ENCODE measurements around the gene SPAG9.
"Not testable (repeated sequence)": the region's sequence is repeated elsewhere in the genome, so short reads cannot be mapped to it uniquely, and the experiment has no call there.

SPAG9 gene

DNA sequence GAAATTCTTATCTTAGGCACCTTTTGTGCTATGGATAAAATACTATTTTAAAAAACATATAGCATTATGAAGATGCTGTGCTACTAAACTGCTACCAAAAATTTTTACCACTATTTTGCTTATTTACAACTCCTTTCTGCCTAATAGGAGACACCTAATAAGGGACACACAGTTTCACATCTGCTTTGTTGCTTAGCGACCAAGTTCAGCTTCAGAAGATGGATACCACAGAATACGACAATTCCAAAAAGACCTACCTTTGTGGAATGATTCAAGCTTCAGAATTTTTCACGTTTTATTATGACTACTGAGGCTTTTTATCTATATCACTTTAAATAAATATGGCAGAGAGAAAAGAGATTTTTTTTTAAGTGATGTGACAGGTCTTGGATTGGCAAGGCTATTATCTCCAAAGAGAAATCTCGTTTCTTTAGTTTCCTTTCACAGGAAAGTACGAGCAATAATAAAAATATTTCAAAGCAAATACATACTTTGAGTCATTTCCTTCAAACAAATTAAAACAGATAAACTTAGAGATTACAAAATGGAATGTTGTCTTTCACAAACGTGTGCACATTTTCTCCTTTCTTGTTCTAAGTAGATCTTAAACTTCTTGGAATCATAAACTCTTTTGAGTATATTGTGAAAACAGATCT, 35.4 kb downstream of the SPAG9 start:
- no peak for DNase-seq

DNA sequence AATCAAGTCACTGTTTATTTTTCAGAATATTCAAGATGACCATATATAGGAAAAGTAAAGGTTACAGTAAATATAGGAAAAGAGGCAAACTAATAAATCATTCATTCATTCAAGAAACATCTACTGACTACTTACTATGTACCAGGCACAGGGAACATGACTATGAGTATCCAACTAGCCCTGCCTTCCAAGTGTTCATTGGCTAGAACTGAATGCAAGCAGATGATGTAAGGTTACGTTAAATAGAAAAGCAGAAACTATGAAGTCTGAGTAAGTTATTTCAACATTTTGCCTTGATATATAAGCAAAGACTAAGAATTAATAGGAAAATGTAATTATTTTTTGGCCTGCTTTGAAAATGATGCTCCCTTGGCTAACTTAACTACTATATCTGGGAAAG, 36.7 kb downstream of the SPAG9 start:
- DNase-seq: no peak

GRCh38 chr17:51083364-51083763, 37.3 kb downstream of the SPAG9 start:
- DNase-seq: not testable (repeated sequence)

DNA sequence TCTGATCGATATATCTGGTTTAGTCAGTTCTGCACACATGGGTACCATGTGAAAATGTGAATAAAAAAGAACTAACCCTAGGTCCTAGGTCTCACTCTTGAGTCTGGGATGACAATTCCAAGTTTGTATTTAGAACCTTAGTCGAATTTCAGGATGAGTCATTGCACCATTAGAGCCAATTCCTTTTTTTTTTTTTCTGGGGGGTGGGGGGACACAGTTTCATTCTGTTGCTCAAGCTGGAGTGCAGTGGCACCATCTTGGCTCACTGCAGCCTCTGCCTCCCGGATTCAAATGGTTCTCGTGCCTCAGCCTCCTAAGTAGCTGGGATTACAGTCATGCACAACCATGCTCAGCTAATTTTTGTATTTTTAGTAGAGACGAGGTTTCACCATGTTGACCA, 41.6 kb downstream of the SPAG9 start:
- DNase-seq: no peak

- DNase-seq: no peak
Observed at GRCh38 chr17:51078009-51078592, 42.6 kb downstream of the SPAG9 start.

- no peak for DNase-seq
Observed at GRCh38 chr17:51076821-51077220, 43.8 kb downstream of the SPAG9 start.

GRCh38 chr17:51071556-51071955, 49.1 kb downstream of the SPAG9 start:
- DNase-seq: no peak

DNA sequence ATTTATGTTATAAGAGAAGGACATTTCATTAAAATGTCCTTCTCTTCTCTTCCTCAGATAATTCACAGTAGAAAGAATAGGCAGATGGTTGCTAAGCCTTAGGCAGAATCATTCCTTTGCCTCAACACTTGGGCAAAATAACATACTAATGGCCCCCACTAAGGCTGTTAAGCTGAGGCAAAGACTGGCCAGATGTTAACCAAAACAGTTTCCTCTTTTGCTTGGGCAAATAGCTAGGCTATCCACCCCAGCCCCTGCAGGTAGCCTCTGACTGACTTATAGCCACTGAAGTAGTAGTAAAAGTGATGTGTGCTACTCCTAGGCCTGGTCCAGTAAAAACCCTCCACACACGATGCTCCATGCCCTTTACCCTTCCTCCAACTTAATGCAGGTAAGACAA, 55.2 kb downstream of the SPAG9 start:
- DNase-seq: no peak

- DNase-seq: no peak
Observed at GRCh38 chr17:51064061-51064735, 56.5 kb downstream of the SPAG9 start.

GRCh38 chr17:51060396-51060795, 60.3 kb downstream of the SPAG9 start:
- no peak for DNase-seq

- no peak for DNase-seq
Observed at GRCh38 chr17:51059781-51060180, 60.9 kb downstream of the SPAG9 start.

- no peak for DNase-seq
Observed at GRCh38 chr17:51057534-51057933, 63.1 kb downstream of the SPAG9 start.

DNA sequence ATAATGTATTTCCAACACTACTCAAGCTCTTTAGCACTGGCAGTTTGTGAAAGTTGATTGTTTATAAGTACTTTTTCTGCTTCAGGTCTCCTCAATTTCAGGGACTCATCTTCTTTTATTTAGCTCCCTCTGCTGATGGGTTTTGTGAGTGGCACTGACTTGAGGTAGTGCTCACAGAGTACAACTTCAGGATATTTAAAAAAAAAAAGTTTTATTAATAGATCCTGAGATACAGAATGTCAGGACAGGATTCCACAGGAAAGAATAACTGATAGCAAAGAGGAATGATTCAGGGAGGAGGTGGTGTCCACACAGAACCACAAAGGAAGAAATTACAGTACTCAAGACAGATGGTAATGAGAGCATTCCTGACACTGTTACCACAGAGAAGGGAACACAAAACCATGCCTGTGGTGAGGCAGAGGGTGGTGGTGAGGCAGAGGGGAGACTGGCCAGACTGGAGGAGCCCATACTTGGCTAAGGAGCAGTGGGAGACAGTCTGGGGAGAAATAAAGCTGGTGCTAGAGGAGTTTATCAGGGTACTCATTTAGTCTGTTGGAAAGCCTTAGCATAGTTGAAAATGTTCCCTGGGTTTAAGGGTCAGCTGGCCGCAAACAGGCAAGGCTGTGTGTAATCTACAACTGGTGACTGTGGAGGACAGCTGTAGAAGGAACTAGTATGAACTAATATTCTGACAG, 63.7 kb downstream of the SPAG9 start:
- peak in 2 of 5 donors; percentile 13 to 36 for DNase-seq

- DNase-seq: no peak
Observed at GRCh38 chr17:51054748-51055147, 65.9 kb downstream of the SPAG9 start.

- DNase-seq: no peak
Observed at GRCh38 chr17:51052235-51052634, 68.4 kb downstream of the SPAG9 start.

DNA sequence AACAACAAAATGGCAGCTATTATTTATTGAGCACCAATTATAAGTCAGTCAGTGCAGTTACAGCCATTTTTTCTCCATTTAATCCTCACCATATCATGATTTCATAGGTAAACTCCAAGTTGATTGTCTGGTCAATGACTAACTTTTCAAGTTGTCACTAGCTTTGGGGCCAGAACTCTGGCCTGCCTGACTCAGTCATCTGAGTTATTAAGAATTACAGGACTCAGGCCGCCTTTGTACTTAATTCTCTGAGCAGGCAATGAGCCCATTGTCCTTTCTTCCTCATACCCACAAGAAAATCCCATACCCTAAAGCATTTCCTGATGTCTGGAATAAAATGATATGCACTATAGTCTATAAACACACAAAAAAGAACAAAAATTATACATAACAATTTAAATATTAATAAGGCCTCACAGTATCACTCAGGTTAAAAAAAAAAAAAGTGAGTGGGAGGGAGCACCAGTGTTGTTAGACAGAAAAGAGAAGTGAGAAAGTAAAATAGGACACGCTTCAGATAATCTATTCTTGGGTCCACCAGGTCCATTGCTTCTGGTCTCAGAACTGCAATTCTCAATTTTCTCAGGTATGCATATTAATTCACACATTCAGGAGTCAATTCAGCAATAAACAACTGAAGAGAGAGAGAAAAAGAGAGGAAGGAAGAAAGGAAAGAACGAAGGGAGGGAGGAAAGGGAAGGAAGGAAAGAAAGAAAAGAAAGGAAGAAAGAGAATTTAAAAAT, 70.2 kb downstream of the SPAG9 start:
- no peak for DNase-seq

DNA sequence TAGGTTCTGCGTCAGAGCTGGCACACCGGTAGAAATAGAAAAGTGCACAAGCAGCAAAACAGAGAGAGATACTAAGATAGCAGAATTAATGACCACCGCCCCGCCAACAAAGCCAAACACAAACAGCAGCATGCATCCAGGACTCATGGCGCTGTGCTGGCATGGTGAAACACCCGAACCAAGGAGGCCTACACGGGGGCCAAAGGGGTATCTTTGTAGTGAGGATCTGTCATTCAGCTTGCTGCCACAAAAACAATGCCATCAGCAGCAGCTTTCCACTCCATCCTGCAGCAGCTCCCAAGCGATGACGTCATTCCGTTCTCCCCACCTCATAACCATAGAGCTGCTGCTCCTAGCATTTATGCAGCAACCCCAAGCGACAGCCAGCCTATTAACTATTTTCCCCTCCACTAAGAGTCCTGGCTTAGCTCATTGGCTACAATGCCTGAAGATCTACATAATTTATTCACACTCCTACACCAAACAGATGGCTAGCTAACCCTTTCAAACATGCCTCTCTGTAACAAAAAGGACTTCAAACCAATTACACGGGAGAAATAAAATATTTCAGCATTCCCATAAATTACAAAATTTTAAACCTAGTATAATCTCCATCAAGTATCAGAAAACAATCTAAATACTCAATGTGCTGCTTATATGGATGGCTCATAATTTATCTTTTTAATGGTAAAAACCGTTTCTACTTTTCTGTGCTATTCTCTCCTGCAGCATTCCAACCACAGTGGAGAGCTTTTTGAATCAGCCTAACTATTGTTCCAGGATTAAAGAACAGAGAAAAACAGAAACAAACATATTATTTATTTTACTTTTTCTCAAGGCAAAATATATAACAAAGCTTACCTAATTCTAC, 73.9 kb downstream of the SPAG9 start:
- no peak for DNase-seq

- DNase-seq: no peak
Observed at GRCh38 chr17:51046046-51046445, 74.6 kb downstream of the SPAG9 start.

- DNase-seq: no peak
Observed at GRCh38 chr17:51045621-51046020, 75.0 kb downstream of the SPAG9 start.

- DNase-seq: no peak
Observed at GRCh38 chr17:51044976-51045375, 75.7 kb downstream of the SPAG9 start.

DNA sequence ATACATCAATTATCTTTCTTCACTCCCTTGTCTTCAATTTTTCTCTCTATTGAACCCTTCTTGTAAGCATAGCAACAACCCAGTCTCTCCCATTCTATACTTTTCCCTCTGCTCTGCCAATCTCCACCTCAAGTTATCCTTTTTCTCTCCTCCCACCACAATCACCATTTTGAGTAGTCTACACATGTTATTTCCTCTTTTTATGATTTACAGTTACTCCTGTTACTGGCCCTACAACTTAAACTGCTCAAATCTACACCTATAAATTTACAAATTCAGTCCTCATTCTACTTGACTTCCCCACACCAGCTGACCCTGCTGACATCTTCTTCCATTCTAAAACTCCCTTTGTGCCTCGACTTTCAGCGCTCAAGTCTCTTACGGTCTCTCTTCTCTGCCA, 84.6 kb downstream of the SPAG9 start:
- no peak for DNase-seq

DNA sequence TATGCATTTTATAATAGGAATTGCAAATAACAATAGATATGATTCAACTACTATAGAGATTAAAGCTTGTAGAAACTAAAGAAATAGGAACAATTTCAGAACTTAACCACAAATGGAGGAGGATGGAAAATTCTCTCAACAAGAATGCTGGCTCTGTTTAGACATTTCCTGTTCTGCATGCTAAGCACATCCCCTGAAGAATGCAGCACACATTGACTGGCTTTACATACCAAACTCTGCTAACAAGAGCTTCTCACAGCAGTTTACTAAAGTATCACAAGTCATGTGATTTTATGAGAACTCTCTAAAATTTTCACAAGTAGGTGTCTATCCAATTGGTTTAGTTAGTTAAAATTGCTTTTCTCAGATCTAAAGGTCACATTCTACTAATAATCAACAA, 85.2 kb downstream of the SPAG9 start:
- DNase-seq: no peak
